ENCODE results near the gene PER3. TPM values are rescaled to one million over a fixed set of nuclear protein-coding genes. Genes with fewer than 3 reads are reported as not detected.

Gene PER3
- total and polyA plus RNA-seq, 9 of the 15 experiments (the other 6 are each of a cell fraction or from before 2014, with no cell fraction given) = 11.9 to 22.5 (median 14.6) TPM

DNA sequence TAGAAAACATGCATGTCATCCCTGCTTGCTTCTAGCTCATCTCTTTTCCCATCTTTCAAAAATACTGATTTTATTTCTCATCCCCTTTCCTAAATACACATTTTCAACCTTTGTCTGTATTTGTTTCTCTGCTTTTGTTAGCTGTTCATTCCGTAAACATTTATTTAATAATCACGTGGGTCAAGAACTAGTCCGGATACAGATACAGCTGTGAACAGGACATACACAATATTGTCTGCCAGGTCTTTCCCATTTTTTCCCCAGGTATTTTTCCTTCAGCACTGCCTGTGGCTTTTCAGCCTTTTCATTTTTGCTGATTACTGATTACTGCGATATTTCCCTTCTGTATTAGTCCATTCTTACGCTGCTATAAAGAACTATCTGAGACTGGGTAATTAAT lies 5.7 kb downstream of the PER3 start:
- ATAC-seq (no peak), DNase-seq (ENCODE audit: extremely low read depth in 1 of 4, low spot score in 3 of 4) (no peak), FAIRE-seq (no peak)
- H3K4me2 ChIP-seq (ENCODE audit: insufficient read depth, low read length) = no peak overlapping the region
- no TSS peak for BruUV-seq (replicated peaks)
- peaks cover 13% of the 10 kb centered on the region for H3K9me3 ChIP-seq (replicated peaks; ENCODE audit: control insufficient read depth, insufficient read depth, low read depth, low read length)
- POLR2A ChIA-PET = interaction anchor here (0.7 to 1.4 kb wide), 2 partner anchors 18 to 33 kb away, joined by 3 read pairs; no protein-coding TSS in a partner anchor
- H3K79me2 ChIP-seq (ENCODE audit: control insufficient read depth, insufficient read depth, low read length) = no peaks in the 10 kb centered on the region
- no peak overlapping the region for H3K27ac ChIP-seq (ENCODE audit: extremely low read depth, low read depth, low read length)
- WGBS (ENCODE audit: insufficient coverage, low coverage, missing lambda C conversion rate) = 31% methylated on average over 5 of the region's 5 CpGs
- H3K36me3 ChIP-seq (ENCODE audit: control insufficient read depth, insufficient read depth, low read length) = peaks cover 29% of the 10 kb centered on the region; the same call in 2 of the 3 replicates
- in situ Hi-C loops (cut with MboI) (no loop called here), intact Hi-C loops (cut with micrococcal nuclease) (no loop called here)
- H4K20me1 ChIP-seq (replicated peaks; ENCODE audit: control insufficient read depth, insufficient read depth, low read length) = no peaks in the 10 kb centered on the region
- CTCF ChIA-PET (ENCODE audit: low intra/inter-chr PET ratio) = no interaction called here
- H3K4me3 ChIP-seq = no peak overlapping the region
- H3K27me3 ChIP-seq (ENCODE audit: control insufficient read depth in 2 of 2, insufficient read depth in 2 of 2, low read length in 2 of 2) = no peaks in the 10 kb centered on the region
- no peaks in the 10 kb centered on the region for H3K9me1 ChIP-seq (ENCODE audit: control insufficient read depth, insufficient read depth, low read length)
- peaks cover 0 to under 1% of the 10 kb centered on the region in 2 experiments; a peak in 2 of 5 replicates for H3K4me1 ChIP-seq (replicated peaks in 1 of 2; ENCODE audit: control insufficient read depth in 2 of 2, insufficient read depth in 2 of 2, low read length in 2 of 2)
- H2AFZ ChIP-seq (ENCODE audit: low read depth, low read length) = no peak overlapping the region
- no peak overlapping the region for H3K9ac ChIP-seq (ENCODE audit: insufficient read depth in 1 of 2, low read depth in 2 of 2, low read length in 2 of 2)
- TF ChIP-seq BDP1 (IDR thresholded peaks at IDR 0.05; ENCODE audit: insufficient read depth, insufficient read length) = no peak
- TF ChIP-seq, protein P1, sequence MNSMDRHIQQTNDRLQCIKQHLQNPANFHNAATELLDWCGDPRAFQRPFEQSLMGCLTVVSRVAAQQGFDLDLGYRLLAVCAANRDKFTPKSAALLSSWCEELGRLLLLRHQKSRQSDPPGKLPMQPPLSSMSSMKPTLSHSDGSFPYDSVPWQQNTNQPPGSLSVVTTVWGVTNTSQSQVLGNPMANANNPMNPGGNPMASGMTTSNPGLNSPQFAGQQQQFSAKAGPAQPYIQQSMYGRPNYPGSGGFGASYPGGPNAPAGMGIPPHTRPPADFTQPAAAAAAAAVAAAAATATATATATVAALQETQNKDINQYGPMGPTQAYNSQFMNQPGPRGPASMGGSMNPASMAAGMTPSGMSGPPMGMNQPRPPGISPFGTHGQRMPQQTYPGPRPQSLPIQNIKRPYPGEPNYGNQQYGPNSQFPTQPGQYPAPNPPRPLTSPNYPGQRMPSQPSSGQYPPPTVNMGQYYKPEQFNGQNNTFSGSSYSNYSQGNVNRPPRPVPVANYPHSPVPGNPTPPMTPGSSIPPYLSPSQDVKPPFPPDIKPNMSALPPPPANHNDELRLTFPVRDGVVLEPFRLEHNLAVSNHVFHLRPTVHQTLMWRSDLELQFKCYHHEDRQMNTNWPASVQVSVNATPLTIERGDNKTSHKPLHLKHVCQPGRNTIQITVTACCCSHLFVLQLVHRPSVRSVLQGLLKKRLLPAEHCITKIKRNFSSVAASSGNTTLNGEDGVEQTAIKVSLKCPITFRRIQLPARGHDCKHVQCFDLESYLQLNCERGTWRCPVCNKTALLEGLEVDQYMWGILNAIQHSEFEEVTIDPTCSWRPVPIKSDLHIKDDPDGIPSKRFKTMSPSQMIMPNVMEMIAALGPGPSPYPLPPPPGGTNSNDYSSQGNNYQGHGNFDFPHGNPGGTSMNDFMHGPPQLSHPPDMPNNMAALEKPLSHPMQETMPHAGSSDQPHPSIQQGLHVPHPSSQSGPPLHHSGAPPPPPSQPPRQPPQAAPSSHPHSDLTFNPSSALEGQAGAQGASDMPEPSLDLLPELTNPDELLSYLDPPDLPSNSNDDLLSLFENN (IDR thresholded peaks at IDR 0.05; ENCODE audit: low read depth in 2 of 2, low read length in 2 of 2) = no peak
- TF ChIP-seq, protein P2, sequence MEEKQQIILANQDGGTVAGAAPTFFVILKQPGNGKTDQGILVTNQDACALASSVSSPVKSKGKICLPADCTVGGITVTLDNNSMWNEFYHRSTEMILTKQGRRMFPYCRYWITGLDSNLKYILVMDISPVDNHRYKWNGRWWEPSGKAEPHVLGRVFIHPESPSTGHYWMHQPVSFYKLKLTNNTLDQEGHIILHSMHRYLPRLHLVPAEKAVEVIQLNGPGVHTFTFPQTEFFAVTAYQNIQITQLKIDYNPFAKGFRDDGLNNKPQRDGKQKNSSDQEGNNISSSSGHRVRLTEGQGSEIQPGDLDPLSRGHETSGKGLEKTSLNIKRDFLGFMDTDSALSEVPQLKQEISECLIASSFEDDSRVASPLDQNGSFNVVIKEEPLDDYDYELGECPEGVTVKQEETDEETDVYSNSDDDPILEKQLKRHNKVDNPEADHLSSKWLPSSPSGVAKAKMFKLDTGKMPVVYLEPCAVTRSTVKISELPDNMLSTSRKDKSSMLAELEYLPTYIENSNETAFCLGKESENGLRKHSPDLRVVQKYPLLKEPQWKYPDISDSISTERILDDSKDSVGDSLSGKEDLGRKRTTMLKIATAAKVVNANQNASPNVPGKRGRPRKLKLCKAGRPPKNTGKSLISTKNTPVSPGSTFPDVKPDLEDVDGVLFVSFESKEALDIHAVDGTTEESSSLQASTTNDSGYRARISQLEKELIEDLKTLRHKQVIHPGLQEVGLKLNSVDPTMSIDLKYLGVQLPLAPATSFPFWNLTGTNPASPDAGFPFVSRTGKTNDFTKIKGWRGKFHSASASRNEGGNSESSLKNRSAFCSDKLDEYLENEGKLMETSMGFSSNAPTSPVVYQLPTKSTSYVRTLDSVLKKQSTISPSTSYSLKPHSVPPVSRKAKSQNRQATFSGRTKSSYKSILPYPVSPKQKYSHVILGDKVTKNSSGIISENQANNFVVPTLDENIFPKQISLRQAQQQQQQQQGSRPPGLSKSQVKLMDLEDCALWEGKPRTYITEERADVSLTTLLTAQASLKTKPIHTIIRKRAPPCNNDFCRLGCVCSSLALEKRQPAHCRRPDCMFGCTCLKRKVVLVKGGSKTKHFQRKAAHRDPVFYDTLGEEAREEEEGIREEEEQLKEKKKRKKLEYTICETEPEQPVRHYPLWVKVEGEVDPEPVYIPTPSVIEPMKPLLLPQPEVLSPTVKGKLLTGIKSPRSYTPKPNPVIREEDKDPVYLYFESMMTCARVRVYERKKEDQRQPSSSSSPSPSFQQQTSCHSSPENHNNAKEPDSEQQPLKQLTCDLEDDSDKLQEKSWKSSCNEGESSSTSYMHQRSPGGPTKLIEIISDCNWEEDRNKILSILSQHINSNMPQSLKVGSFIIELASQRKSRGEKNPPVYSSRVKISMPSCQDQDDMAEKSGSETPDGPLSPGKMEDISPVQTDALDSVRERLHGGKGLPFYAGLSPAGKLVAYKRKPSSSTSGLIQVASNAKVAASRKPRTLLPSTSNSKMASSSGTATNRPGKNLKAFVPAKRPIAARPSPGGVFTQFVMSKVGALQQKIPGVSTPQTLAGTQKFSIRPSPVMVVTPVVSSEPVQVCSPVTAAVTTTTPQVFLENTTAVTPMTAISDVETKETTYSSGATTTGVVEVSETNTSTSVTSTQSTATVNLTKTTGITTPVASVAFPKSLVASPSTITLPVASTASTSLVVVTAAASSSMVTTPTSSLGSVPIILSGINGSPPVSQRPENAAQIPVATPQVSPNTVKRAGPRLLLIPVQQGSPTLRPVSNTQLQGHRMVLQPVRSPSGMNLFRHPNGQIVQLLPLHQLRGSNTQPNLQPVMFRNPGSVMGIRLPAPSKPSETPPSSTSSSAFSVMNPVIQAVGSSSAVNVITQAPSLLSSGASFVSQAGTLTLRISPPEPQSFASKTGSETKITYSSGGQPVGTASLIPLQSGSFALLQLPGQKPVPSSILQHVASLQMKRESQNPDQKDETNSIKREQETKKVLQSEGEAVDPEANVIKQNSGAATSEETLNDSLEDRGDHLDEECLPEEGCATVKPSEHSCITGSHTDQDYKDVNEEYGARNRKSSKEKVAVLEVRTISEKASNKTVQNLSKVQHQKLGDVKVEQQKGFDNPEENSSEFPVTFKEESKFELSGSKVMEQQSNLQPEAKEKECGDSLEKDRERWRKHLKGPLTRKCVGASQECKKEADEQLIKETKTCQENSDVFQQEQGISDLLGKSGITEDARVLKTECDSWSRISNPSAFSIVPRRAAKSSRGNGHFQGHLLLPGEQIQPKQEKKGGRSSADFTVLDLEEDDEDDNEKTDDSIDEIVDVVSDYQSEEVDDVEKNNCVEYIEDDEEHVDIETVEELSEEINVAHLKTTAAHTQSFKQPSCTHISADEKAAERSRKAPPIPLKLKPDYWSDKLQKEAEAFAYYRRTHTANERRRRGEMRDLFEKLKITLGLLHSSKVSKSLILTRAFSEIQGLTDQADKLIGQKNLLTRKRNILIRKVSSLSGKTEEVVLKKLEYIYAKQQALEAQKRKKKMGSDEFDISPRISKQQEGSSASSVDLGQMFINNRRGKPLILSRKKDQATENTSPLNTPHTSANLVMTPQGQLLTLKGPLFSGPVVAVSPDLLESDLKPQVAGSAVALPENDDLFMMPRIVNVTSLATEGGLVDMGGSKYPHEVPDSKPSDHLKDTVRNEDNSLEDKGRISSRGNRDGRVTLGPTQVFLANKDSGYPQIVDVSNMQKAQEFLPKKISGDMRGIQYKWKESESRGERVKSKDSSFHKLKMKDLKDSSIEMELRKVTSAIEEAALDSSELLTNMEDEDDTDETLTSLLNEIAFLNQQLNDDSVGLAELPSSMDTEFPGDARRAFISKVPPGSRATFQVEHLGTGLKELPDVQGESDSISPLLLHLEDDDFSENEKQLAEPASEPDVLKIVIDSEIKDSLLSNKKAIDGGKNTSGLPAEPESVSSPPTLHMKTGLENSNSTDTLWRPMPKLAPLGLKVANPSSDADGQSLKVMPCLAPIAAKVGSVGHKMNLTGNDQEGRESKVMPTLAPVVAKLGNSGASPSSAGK (IDR thresholded peaks at IDR 0.05) = no peak

Data from K562 (cell line).